ENCODE measurements around the gene XKR8.
"Not testable (repeated sequence)": the region's sequence is repeated elsewhere in the genome, so short reads cannot be mapped to it uniquely, and the experiment has no call there.

The XKR8 gene

DNA sequence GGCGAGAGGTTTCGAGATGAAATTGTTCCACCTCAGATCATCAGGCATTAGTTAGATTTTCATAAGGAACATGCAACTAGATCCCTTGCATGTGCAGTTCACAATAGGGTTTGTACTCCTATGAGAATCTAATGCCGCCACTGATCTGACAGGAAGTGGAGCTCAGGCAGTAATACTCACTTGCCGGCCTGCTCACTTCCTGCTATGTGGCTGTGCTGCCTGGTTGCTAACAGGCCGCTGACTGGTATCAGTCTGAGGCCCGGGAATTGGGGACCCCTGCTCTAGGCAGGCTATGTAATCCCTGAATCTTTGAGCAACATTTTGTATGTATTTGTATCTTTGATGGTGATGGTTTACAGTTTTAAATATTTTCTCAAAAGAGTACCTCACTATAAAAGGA is 32.5 kb downstream of the XKR8 start:
- no peak overlapping the region for H3K4me3 ChIP-seq (ENCODE audit: insufficient read length, low read depth)
- H3K36me3 ChIP-seq (ENCODE audit: insufficient read depth, insufficient read length, low read length), result peaks cover 92% of the 10 kb centered on the region
- no peak overlapping the region for H3K9ac ChIP-seq (ENCODE audit: insufficient read length, low read depth)
- H3K4me1 ChIP-seq (ENCODE audit: insufficient read depth, insufficient read length), result no peaks in the 10 kb centered on the region
- no peaks in the 10 kb centered on the region for H3K9me3 ChIP-seq (ENCODE audit: insufficient read depth, low read length)
- DNase-seq (ENCODE audit: low read depth, low spot score), result no peak
- TF ChIP-seq SUZ12 (IDR thresholded peaks at IDR 0.05; ENCODE audit: extremely low read depth, insufficient read depth, insufficient read length), result no peak
- H3K27me3 ChIP-seq (ENCODE audit: insufficient read depth, insufficient read length), result no peaks in the 10 kb centered on the region

- Histone ChIP-seq H3K9ac (ENCODE audit: insufficient read length, low read depth) (no peak overlapping the region), H3K36me3 (ENCODE audit: insufficient read depth, insufficient read length, low read length) (peaks cover 92% of the 10 kb centered on the region)
Measured at GRCh38 chr1:27993241-27993640, 33.5 kb downstream of the XKR8 start.

DNA sequence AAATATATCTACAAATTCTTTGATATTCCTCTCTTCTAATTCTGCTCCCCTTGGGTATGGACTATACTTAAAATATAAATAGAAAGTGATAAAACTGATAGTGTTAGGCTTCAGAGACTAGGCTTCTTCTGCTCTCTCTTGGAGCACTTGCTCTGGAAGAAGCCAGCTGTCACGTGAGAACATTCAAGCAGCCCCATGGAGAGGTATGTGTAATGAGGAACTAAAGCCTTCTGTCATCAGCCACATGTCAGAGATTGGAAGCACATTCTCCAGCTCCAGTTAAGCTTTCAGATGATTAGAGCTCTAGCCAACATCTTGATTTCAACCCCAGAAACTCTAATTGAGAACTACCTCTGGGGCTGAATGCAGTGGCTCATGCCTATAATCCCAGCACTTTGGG is 34.3 kb downstream of the XKR8 start:
- Histone ChIP-seq H3K4me3 (ENCODE audit: insufficient read length, low read depth) (no peak overlapping the region), H3K27me3 (ENCODE audit: insufficient read depth, insufficient read length) (no peaks in the 10 kb centered on the region), H3K9ac (ENCODE audit: insufficient read length, low read depth) (no peak overlapping the region), H3K36me3 (ENCODE audit: insufficient read depth, insufficient read length, low read length) (peaks cover 90% of the 10 kb centered on the region), H3K9me3 (ENCODE audit: insufficient read depth, low read length) (no peaks in the 10 kb centered on the region), H3K4me1 (ENCODE audit: insufficient read depth, insufficient read length) (no peaks in the 10 kb centered on the region)
- no peak for DNase-seq (ENCODE audit: low read depth, low spot score)
- no peak for TF ChIP-seq ZNF274 (IDR thresholded peaks at IDR 0.05; ENCODE audit: low read depth, low read length)
- TF ChIP-seq SUZ12 (IDR thresholded peaks at IDR 0.05; ENCODE audit: extremely low read depth, insufficient read depth, insufficient read length), result no peak
- TF ChIP-seq YY1 (IDR thresholded peaks at IDR 0.05; ENCODE audit: insufficient read depth, insufficient read length), result no peak

More at GRCh38 chr1:27993241-27993640, 33.5 kb downstream of the XKR8 start:
- no peaks in the 10 kb centered on the region for H3K4me1 ChIP-seq (ENCODE audit: insufficient read depth, insufficient read length)
- H3K9me3 ChIP-seq (ENCODE audit: insufficient read depth, low read length), result no peaks in the 10 kb centered on the region
- H3K27me3 ChIP-seq (ENCODE audit: insufficient read depth, insufficient read length), result no peaks in the 10 kb centered on the region
- no peak for DNase-seq (ENCODE audit: low read depth, low spot score)
- no peak for TF ChIP-seq YY1 (IDR thresholded peaks at IDR 0.05; ENCODE audit: insufficient read depth, insufficient read length)
- no peak for TF ChIP-seq ZNF274 (IDR thresholded peaks at IDR 0.05; ENCODE audit: low read depth, low read length)
- TF ChIP-seq SUZ12 (IDR thresholded peaks at IDR 0.05; ENCODE audit: extremely low read depth, insufficient read depth, insufficient read length), result no peak
- no peak overlapping the region for H3K4me3 ChIP-seq (ENCODE audit: insufficient read length, low read depth)

DNA sequence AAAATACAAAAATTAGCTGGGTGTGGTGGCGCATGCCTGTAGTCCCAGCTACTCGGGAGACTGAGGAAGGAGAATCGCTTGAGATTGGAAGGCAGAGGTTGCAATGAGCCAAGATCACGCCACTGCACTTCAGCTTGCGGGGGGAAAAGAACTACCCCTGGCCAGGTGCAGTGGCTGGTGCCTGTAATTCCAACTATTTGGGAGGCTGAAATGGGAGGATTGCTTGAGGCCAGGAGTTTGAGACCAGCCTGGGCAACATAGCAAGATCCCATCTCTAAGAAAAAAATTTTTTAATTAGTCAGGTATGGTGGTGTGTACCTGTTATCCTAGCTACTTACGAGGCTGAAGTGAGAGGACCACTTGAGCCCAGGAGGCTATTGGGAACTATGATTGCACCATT is 34.8 kb downstream of the XKR8 start:
- not testable (repeated sequence) for DNase-seq (ENCODE audit: low read depth, low spot score)

DNA sequence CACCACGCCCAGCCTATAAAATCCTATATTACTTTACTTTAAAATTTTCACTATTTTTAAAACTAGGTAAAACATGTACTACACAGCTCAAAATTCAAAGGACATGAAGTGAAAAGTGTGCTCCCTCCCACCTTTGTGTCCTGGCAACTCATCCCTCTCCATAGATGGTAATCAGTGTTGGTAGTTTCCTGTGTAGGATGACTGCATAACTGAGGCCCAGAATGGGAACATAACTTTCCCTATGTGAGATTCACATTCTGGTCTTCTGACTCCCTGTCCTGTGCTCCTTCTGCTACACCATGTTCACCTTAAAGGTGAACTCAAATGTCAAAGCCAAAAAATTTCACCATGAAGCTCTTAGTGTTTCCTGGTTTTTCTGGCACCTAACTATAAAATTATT is 39.3 kb downstream of the XKR8 start:
- Histone ChIP-seq H3K36me3 (ENCODE audit: insufficient read depth, insufficient read length, low read length) (peaks cover 78% of the 10 kb centered on the region), H3K4me3 (ENCODE audit: insufficient read length, low read depth) (no peak overlapping the region), H3K4me1 (ENCODE audit: insufficient read depth, insufficient read length) (no peaks in the 10 kb centered on the region), H3K9me3 (ENCODE audit: insufficient read depth, low read length) (no peaks in the 10 kb centered on the region), H3K9ac (ENCODE audit: insufficient read length, low read depth) (no peak overlapping the region), H3K27me3 (ENCODE audit: insufficient read depth, insufficient read length) (no peaks in the 10 kb centered on the region)
- DNase-seq (ENCODE audit: low read depth, low spot score), result no peak
- TF ChIP-seq ZNF274 (IDR thresholded peaks at IDR 0.05; ENCODE audit: low read depth, low read length) (no peak), SUZ12 (IDR thresholded peaks at IDR 0.05; ENCODE audit: extremely low read depth, insufficient read depth, insufficient read length) (no peak), YY1 (IDR thresholded peaks at IDR 0.05; ENCODE audit: insufficient read depth, insufficient read length) (no peak)

More for the DNA sequence above, 34.8 kb downstream of the XKR8 start:
- H3K4me1 ChIP-seq (ENCODE audit: insufficient read depth, insufficient read length); H3K9ac ChIP-seq (ENCODE audit: insufficient read length, low read depth); H3K27me3 ChIP-seq (ENCODE audit: insufficient read depth, insufficient read length); H3K9me3 ChIP-seq (ENCODE audit: insufficient read depth, low read length); H3K4me3 ChIP-seq (ENCODE audit: insufficient read length, low read depth): not testable (repeated sequence)
- H3K36me3 ChIP-seq (ENCODE audit: insufficient read depth, insufficient read length, low read length), result peaks cover 90% of the 10 kb centered on the region

GRCh38 chr1:28002600-28002999 is 42.8 kb downstream of the XKR8 start:
- Histone ChIP-seq H3K9me3 (ENCODE audit: insufficient read depth, low read length) (no peaks in the 10 kb centered on the region), H3K4me3 (ENCODE audit: insufficient read length, low read depth) (no peak overlapping the region), H3K9ac (ENCODE audit: insufficient read length, low read depth) (no peak overlapping the region), H3K4me1 (ENCODE audit: insufficient read depth, insufficient read length) (no peaks in the 10 kb centered on the region), H3K36me3 (ENCODE audit: insufficient read depth, insufficient read length, low read length) (peaks cover 67% of the 10 kb centered on the region), H3K27me3 (ENCODE audit: insufficient read depth, insufficient read length) (no peaks in the 10 kb centered on the region)
- TF ChIP-seq SUZ12 (IDR thresholded peaks at IDR 0.05; ENCODE audit: extremely low read depth, insufficient read depth, insufficient read length), result no peak
- TF ChIP-seq ZNF274 (IDR thresholded peaks at IDR 0.05; ENCODE audit: low read depth, low read length), result no peak
- no peak for TF ChIP-seq YY1 (IDR thresholded peaks at IDR 0.05; ENCODE audit: insufficient read depth, insufficient read length)
- no peak for DNase-seq (ENCODE audit: low read depth, low spot score)

GRCh38 chr1:28003117-28003516 is 43.3 kb downstream of the XKR8 start:
- H3K9me3 ChIP-seq (ENCODE audit: insufficient read depth, low read length); H3K4me3 ChIP-seq (ENCODE audit: insufficient read length, low read depth); DNase-seq (ENCODE audit: low read depth, low spot score); H3K9ac ChIP-seq (ENCODE audit: insufficient read length, low read depth); H3K27me3 ChIP-seq (ENCODE audit: insufficient read depth, insufficient read length); H3K4me1 ChIP-seq (ENCODE audit: insufficient read depth, insufficient read length): not testable (repeated sequence)
- peaks cover 62% of the 10 kb centered on the region for H3K36me3 ChIP-seq (ENCODE audit: insufficient read depth, insufficient read length, low read length)

- no peaks in the 10 kb centered on the region for H3K9me3 ChIP-seq (ENCODE audit: insufficient read depth, low read length)
- DNase-seq (ENCODE audit: low read depth, low spot score), result no peak
- no peak for TF ChIP-seq YY1 (IDR thresholded peaks at IDR 0.05; ENCODE audit: insufficient read depth, insufficient read length)
- TF ChIP-seq ZNF274 (IDR thresholded peaks at IDR 0.05; ENCODE audit: low read depth, low read length), result no peak
- TF ChIP-seq SUZ12 (IDR thresholded peaks at IDR 0.05; ENCODE audit: extremely low read depth, insufficient read depth, insufficient read length), result no peak
- no peaks in the 10 kb centered on the region for H3K4me1 ChIP-seq (ENCODE audit: insufficient read depth, insufficient read length)
- no peak overlapping the region for H3K4me3 ChIP-seq (ENCODE audit: insufficient read length, low read depth)
- peaks cover 49% of the 10 kb centered on the region for H3K36me3 ChIP-seq (ENCODE audit: insufficient read depth, insufficient read length, low read length)
- no peaks in the 10 kb centered on the region for H3K27me3 ChIP-seq (ENCODE audit: insufficient read depth, insufficient read length)
- no peak overlapping the region for H3K9ac ChIP-seq (ENCODE audit: insufficient read length, low read depth)
Measured at GRCh38 chr1:28010969-28011368, 51.2 kb downstream of the XKR8 start.

Measured in NT2/D1 (cell line).